Ovary (tissue), 3 donors: Measurements from ENCODE around the gene SLC2A13.

Experiments
- EP300 ChIP-seq: sonication (generic); formaldehyde crosslinking; IDR thresholded peaks from one replicate; pipeline ENCODE4 v1.6.1; 2017; ENCODE audit warnings: antibody characterized with exemption
- POLR2A ChIP-seq: fragments of 450-650 bp; IDR thresholded peaks from one replicate; pipeline ENCODE4 v1.6.1; 2017; ENCODE audit warnings: antibody characterized with exemption, mild to moderate bottlenecking, moderate library complexity
- TF ChIP-seq, protein P1 (sequence below), 3 donors: fragments of 450-650 bp in 2 of 3; fragments of 200-600 bp in 1 of 3; IDR thresholded peaks; one replicate each; pipeline versions ENCODE4 v1.5.1 to v1.8.0; 2016 to 2022; ENCODE audit warnings: antibody characterized with exemption in 3 of 3, mild to moderate bottlenecking in 1 of 3
- donor health status: DM: no; HTN: no; CAD: no.

DNA sequence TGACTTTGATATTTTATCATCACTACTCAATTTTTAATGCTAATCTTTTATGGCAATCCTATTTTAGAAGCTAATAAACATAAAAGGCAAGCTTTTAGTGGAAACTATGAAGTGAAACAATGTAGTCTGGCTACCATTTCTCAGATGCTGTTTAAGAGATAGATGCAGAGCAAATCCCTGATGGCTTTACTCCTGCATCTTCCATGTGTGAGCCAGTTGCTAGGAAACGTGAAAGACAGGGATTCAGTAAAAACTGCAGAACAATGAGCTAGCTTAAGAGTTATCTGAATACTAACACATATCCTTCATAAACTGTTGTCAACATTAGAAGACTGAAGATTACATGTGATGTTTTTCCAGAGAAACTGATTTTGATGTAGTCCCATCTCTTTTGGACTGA, 112.6 kb downstream of the SLC2A13 start:
- TF ChIP-seq, protein P1, sequence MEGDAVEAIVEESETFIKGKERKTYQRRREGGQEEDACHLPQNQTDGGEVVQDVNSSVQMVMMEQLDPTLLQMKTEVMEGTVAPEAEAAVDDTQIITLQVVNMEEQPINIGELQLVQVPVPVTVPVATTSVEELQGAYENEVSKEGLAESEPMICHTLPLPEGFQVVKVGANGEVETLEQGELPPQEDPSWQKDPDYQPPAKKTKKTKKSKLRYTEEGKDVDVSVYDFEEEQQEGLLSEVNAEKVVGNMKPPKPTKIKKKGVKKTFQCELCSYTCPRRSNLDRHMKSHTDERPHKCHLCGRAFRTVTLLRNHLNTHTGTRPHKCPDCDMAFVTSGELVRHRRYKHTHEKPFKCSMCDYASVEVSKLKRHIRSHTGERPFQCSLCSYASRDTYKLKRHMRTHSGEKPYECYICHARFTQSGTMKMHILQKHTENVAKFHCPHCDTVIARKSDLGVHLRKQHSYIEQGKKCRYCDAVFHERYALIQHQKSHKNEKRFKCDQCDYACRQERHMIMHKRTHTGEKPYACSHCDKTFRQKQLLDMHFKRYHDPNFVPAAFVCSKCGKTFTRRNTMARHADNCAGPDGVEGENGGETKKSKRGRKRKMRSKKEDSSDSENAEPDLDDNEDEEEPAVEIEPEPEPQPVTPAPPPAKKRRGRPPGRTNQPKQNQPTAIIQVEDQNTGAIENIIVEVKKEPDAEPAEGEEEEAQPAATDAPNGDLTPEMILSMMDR (IDR thresholded peaks at IDR 0.05), result no peak
- TF ChIP-seq POLR2A, result no peak
- no peak for TF ChIP-seq EP300
